Glutamatergic neuron (in vitro differentiated cells): Measurements from ENCODE around the gene RPS13. TPM values are rescaled to one million over a fixed set of nuclear protein-coding genes. Genes with fewer than 3 reads are reported as not detected.
A peak's percentile ranks its signal among the peaks of the same experiment; 100 is the strongest.
"Not testable (repeated sequence)": the region's sequence is repeated elsewhere in the genome, so short reads cannot be mapped to it uniquely, and the experiment has no call there.

ENCODE experiments used
- DNase-seq: peaks from one replicate; pipeline ENCODE4 v3.0.0; 2022
- H3K27ac Mint-ChIP-seq: one replicate; pipeline ENCODE4 v1.8.0; 2020; ENCODE audit warnings: mild to moderate bottlenecking, mixed read lengths, inconsistent platforms; ENCODE audit not compliant: unreplicated experiment
- H3K27me3 Mint-ChIP-seq: one replicate; pipeline ENCODE4 v1.8.0; 2020; ENCODE audit warnings: mild to moderate bottlenecking, moderate library complexity, mixed read lengths, inconsistent platforms; ENCODE audit not compliant: unreplicated experiment
- H3K36me3 Mint-ChIP-seq: one replicate; pipeline ENCODE4 v1.8.0; 2020; ENCODE audit warnings: mild to moderate bottlenecking, mixed read lengths, inconsistent platforms; ENCODE audit not compliant: unreplicated experiment
- H3K4me1 Mint-ChIP-seq: one replicate; pipeline ENCODE4 v1.8.0; 2020; ENCODE audit warnings: mild to moderate bottlenecking, low read depth, mixed read lengths, inconsistent platforms; ENCODE audit not compliant: unreplicated experiment
- H3K4me3 Mint-ChIP-seq: one replicate; pipeline ENCODE4 v1.8.0; 2020; ENCODE audit warnings: mild to moderate bottlenecking, mixed read lengths, inconsistent platforms; ENCODE audit not compliant: unreplicated experiment
- H3K9me3 Mint-ChIP-seq: one replicate; pipeline ENCODE4 v1.8.0; 2020; ENCODE audit warnings: mild to moderate bottlenecking, moderate library complexity, mixed read lengths, inconsistent platforms; ENCODE audit not compliant: unreplicated experiment
- CTCF ChIP-seq: fragments of 200-600 bp; sonication (generic); IDR thresholded peaks from one replicate; pipeline ENCODE4 v1.5.0; 2021; ENCODE audit not compliant: partially characterized antibody, unreplicated experiment
- total RNA-seq: library from RNA; stranded (reverse); fragmentation: NEBNext Ultra II Directional; extraction: Animal tissue kit (Norgen Biotek cat#: 25700); gene quantifications from one replicate; pipeline ENCODE4 v1.2.1, GENCODE V29; 2021; ENCODE audit not compliant: unreplicated experiment

Gene RPS13
- total RNA-seq, 1 donor from 2014 or later: 683 TPM

GRCh38 chr11:17102462-17102861 lies 25.0 kb upstream of the RPS13 start:
- Mint-ChIP-seq H3K4me3 (no peak overlapping the region), H3K4me1 (no peaks in the 10 kb centered on the region), H3K36me3 (no peaks in the 10 kb centered on the region), H3K9me3 (no peaks in the 10 kb centered on the region), H3K27ac (no peak overlapping the region), H3K27me3 (no peaks in the 10 kb centered on the region)
- TF ChIP-seq CTCF: no peak
- DNase-seq: no peak

GRCh38 chr11:17098658-17099057 lies 21.2 kb upstream of the RPS13 start:
- no peaks in the 10 kb centered on the region for H3K4me1 Mint-ChIP-seq

GRCh38 chr11:17098038-17098437 lies 20.6 kb upstream of the RPS13 start:
- no peaks in the 10 kb centered on the region for H3K9me3 Mint-ChIP-seq
- H3K27me3 Mint-ChIP-seq: no peaks in the 10 kb centered on the region
- H3K4me3 Mint-ChIP-seq: no peak overlapping the region
- H3K27ac Mint-ChIP-seq: no peak overlapping the region
- DNase-seq: no peak
- H3K4me1 Mint-ChIP-seq: no peaks in the 10 kb centered on the region
- no peaks in the 10 kb centered on the region for H3K36me3 Mint-ChIP-seq
- no peak for TF ChIP-seq CTCF

More at GRCh38 chr11:17098658-17099057, 21.2 kb upstream of the RPS13 start:
- H3K4me3 Mint-ChIP-seq: no peak overlapping the region
- H3K27ac Mint-ChIP-seq: no peak overlapping the region
- H3K36me3 Mint-ChIP-seq: no peaks in the 10 kb centered on the region
- no peaks in the 10 kb centered on the region for H3K9me3 Mint-ChIP-seq
- TF ChIP-seq CTCF: no peak
- H3K27me3 Mint-ChIP-seq: no peaks in the 10 kb centered on the region
- no peak for DNase-seq

- H3K27me3 Mint-ChIP-seq, H3K36me3 Mint-ChIP-seq, H3K27ac Mint-ChIP-seq, H3K9me3 Mint-ChIP-seq, H3K4me1 Mint-ChIP-seq, H3K4me3 Mint-ChIP-seq, DNase-seq: not testable (repeated sequence)
These were observed 8.5 kb upstream of the RPS13 start for GRCh38 chr11:17085976-17086375.

GRCh38 chr11:17077240-17077519 lies 287 bp downstream of the RPS13 start:
- Mint-ChIP-seq H3K27me3 (peaks cover 12% of the 10 kb centered on the region), H3K9me3 (peaks cover 11% of the 10 kb centered on the region), H3K4me1 (peaks cover 7% of the 10 kb centered on the region), H3K27ac (peak overlapping the region; percentile 97), H3K4me3 (peak overlapping the region; percentile 97), H3K36me3 (no peaks in the 10 kb centered on the region)
- DNase-seq: no peak
- no peak for TF ChIP-seq CTCF

- Mint-ChIP-seq H3K27me3 (peaks cover 12% of the 10 kb centered on the region), H3K36me3 (no peaks in the 10 kb centered on the region), H3K27ac (peak overlapping the region; percentile 97), H3K9me3 (peaks cover 11% of the 10 kb centered on the region), H3K4me3 (peak overlapping the region; percentile 97), H3K4me1 (peaks cover 7% of the 10 kb centered on the region)
- no peak for TF ChIP-seq CTCF
- no peak for DNase-seq
These were observed 789 bp downstream of the RPS13 start for GRCh38 chr11:17076517-17077239.
